GM12878 (cell line): ENCODE measurements around the gene CAMP. TPM values are rescaled to one million over a fixed set of nuclear protein-coding genes. Genes with fewer than 3 reads are reported as not detected.

Source experiments
- microRNA counts: library from miRNA; unstranded; fragments of <30 nt; microRNA quantifications from one replicate; lab custom pipeline; 2016
- microRNA-seq: library from miRNA; unstranded; fragments of <30 nt; microRNA quantifications from one replicate; pipeline ENCODE4, GENCODE V29; 2018
- polyA plus RNA-seq, 11 experiments: library from polyadenylated mRNA; depleted of rRNA in 4 of 11; unstranded in 6 of 11; stranded (reverse) in 5 of 11; fragments of >200 nt; fragmentation: Nextera tagmentation in 4 of 11; fragmentation: Illumina TruSeq in 1 of 11; extraction: Ambion mirVana in 4 of 11; extraction: Trizol in 1 of 11; gene quantifications; 1 replicate in 1 of 11; 2 replicates in 10 of 11; pipeline versions ENCODE4 v1.2.1 to v1.2.3, GENCODE V29; 2011 to 2016; ENCODE audit warnings: inconsistent platforms in 2 of 11, missing spikeins in 2 of 11, low read depth in 1 of 11
- small RNA-seq: library from RNA; depleted of rRNA; stranded (forward); fragments of <200 nt; gene quantifications from one replicate; pipeline ENCODE3, GENCODE V24; 2014
- total RNA-seq, 4 experiments: library from RNA; depleted of rRNA in 3 of 4; stranded (reverse); fragments of >200 nt in 3 of 4; fragmentation: Illumina TruSeq in 1 of 4; extraction: Trizol in 1 of 4; gene quantifications; 2 replicates each; pipeline versions ENCODE4 v1.2.1 to v1.2.3, GENCODE V29; 2013 to 2021

The CAMP gene
- total and polyA plus RNA-seq, 10 of the 15 experiments (the other 5 are each of a cell fraction or from before 2014, with no cell fraction given) = 0.76 to 34.3 (median 7.6) TPM

MicroRNA genes within 50 kb of the gene (microRNA counts, 767-probe panel; counts per million panel counts)
- microRNA hsa-miR-4443 (lab: Ali Mortazavi, UCI) = 1,650 counts per million, percentile 63 among the panel's probes with 10 or more counts

Small RNAs within 50 kb of the gene (microRNA-seq; reads per million reads assigned to microRNA genes)
- 8.1 reads per million, percentile 40 among the genes with 10 or more reads in this experiment for gene MIR4443

Small RNAs within 50 kb of the gene (small RNA-seq; reads per million reads assigned to genes)
- 0.74 reads per million, percentile 21 among the genes with 10 or more reads in this experiment for gene MIR4443
- not detected for gene NDUFB1P1
- not detected for gene RNU7-128P

Other genes starting within 250 kb of the CAMP start
Only the 7 nearest of the 10 such genes appear.
- gene MAP4, start 207.1 kb upstream of the CAMP start, total RNA-seq (2014; rRNA removed) = 31.9 and 35.6 TPM in 2 replicates
- 32.8 and 35.0 TPM in 2 replicates for gene MAP4, start 207.1 kb upstream of the CAMP start, total RNA-seq (2014; rRNA removed; fragmentation: Illumina TruSeq; extraction: Trizol)
- 145 and 147 TPM in 2 replicates for gene MAP4, start 207.1 kb upstream of the CAMP start, total RNA-seq (2021)
- 29.7 and 44.3 TPM in 2 replicates for gene MAP4, start 207.1 kb upstream of the CAMP start, polyA plus RNA-seq (2011; rRNA removed)
- gene MAP4, start 207.1 kb upstream of the CAMP start, polyA plus RNA-seq (2014; fragmentation: Illumina TruSeq; extraction: Trizol) = 80.0 and 85.6 TPM in 2 replicates
- 10 to 100 TPM; 22.2 to 29.1 TPM for gene MAP4, start 207.1 kb upstream of the CAMP start, polyA plus RNA-seq (2014; fragmentation: Nextera tagmentation; extraction: Ambion mirVana)
- 50.1 and 65.0 TPM in 2 replicates for gene MAP4, start 207.1 kb upstream of the CAMP start, polyA plus RNA-seq (2014; rRNA removed)
- 10 to 100 TPM; 95.9 to 96.4 TPM for gene MAP4, start 207.1 kb upstream of the CAMP start, polyA plus RNA-seq (2016; fragmentation: Nextera tagmentation; extraction: Ambion mirVana)
- 32.1 and 32.5 TPM in 2 replicates for gene CDC25A, start 35.1 kb upstream of the CAMP start, total RNA-seq (2014; rRNA removed)
- gene CDC25A, start 35.1 kb upstream of the CAMP start, total RNA-seq (2014; rRNA removed; fragmentation: Illumina TruSeq; extraction: Trizol) = 29.5 and 30.3 TPM in 2 replicates
- gene CDC25A, start 35.1 kb upstream of the CAMP start, total RNA-seq (2021) = 34.4 and 36.6 TPM in 2 replicates
- gene CDC25A, start 35.1 kb upstream of the CAMP start, polyA plus RNA-seq (2011; rRNA removed) = 16.0 and 16.1 TPM in 2 replicates
- 33.8 and 35.3 TPM in 2 replicates for gene CDC25A, start 35.1 kb upstream of the CAMP start, polyA plus RNA-seq (2014; fragmentation: Illumina TruSeq; extraction: Trizol)
- gene CDC25A, start 35.1 kb upstream of the CAMP start, polyA plus RNA-seq (2014; fragmentation: Nextera tagmentation; extraction: Ambion mirVana) = 1 to 10 TPM; 2.9 to 5.6 TPM
- 25.6 and 30.3 TPM in 2 replicates for gene CDC25A, start 35.1 kb upstream of the CAMP start, polyA plus RNA-seq (2014; rRNA removed)
- 10 to 100 TPM; 21.3 to 23.4 TPM for gene CDC25A, start 35.1 kb upstream of the CAMP start, polyA plus RNA-seq (2016; fragmentation: Nextera tagmentation; extraction: Ambion mirVana)
- 26.5 and 29.0 TPM in 2 replicates for gene ZNF589, start 17.6 kb downstream of the CAMP start, total RNA-seq (2014; rRNA removed)
- gene ZNF589, start 17.6 kb downstream of the CAMP start, total RNA-seq (2014; rRNA removed; fragmentation: Illumina TruSeq; extraction: Trizol) = 29.5 and 30.2 TPM in 2 replicates
- gene ZNF589, start 17.6 kb downstream of the CAMP start, total RNA-seq (2021) = 27.7 and 34.2 TPM in 2 replicates
- gene ZNF589, start 17.6 kb downstream of the CAMP start, polyA plus RNA-seq (2011; rRNA removed) = 47.2 and 47.9 TPM in 2 replicates
- 36.9 and 47.9 TPM in 2 replicates for gene ZNF589, start 17.6 kb downstream of the CAMP start, polyA plus RNA-seq (2014; fragmentation: Illumina TruSeq; extraction: Trizol)
- 10 to 100 TPM in 1 of 2 experiments, 1 to 10 TPM in 1; 6.5 to 10.1 TPM for gene ZNF589, start 17.6 kb downstream of the CAMP start, polyA plus RNA-seq (2014; fragmentation: Nextera tagmentation; extraction: Ambion mirVana)
- gene ZNF589, start 17.6 kb downstream of the CAMP start, polyA plus RNA-seq (2014; rRNA removed) = 30.2 and 30.8 TPM in 2 replicates
- 10 to 100 TPM; 19.7 to 20.2 TPM for gene ZNF589, start 17.6 kb downstream of the CAMP start, polyA plus RNA-seq (2016; fragmentation: Nextera tagmentation; extraction: Ambion mirVana)
- 27.8 and 33.4 TPM in 2 replicates for gene NME6, start 77.9 kb downstream of the CAMP start, total RNA-seq (2014; rRNA removed)
- 26.2 and 28.9 TPM in 2 replicates for gene NME6, start 77.9 kb downstream of the CAMP start, total RNA-seq (2014; rRNA removed; fragmentation: Illumina TruSeq; extraction: Trizol)
- gene NME6, start 77.9 kb downstream of the CAMP start, total RNA-seq (2021) = 21.3 and 25.5 TPM in 2 replicates
- 22.1 and 34.2 TPM in 2 replicates for gene NME6, start 77.9 kb downstream of the CAMP start, polyA plus RNA-seq (2011; rRNA removed)
- 22.4 and 31.7 TPM in 2 replicates for gene NME6, start 77.9 kb downstream of the CAMP start, polyA plus RNA-seq (2014; fragmentation: Illumina TruSeq; extraction: Trizol)
- 10 to 100 TPM; 39.4 to 68.6 TPM for gene NME6, start 77.9 kb downstream of the CAMP start, polyA plus RNA-seq (2014; fragmentation: Nextera tagmentation; extraction: Ambion mirVana)
- 27.7 and 27.9 TPM in 2 replicates for gene NME6, start 77.9 kb downstream of the CAMP start, polyA plus RNA-seq (2014; rRNA removed)
- 10 to 100 TPM; 38.0 to 38.8 TPM for gene NME6, start 77.9 kb downstream of the CAMP start, polyA plus RNA-seq (2016; fragmentation: Nextera tagmentation; extraction: Ambion mirVana)
- not detected in 2 replicates for gene SPINK8, start 110.2 kb downstream of the CAMP start, total RNA-seq (2014; rRNA removed)
- gene SPINK8, start 110.2 kb downstream of the CAMP start, total RNA-seq (2014; rRNA removed; fragmentation: Illumina TruSeq; extraction: Trizol) = not detected in 2 replicates
- gene SPINK8, start 110.2 kb downstream of the CAMP start, total RNA-seq (2021) = not detected in 2 replicates
- gene SPINK8, start 110.2 kb downstream of the CAMP start, polyA plus RNA-seq (2011; rRNA removed) = not detected in 2 replicates
- gene SPINK8, start 110.2 kb downstream of the CAMP start, polyA plus RNA-seq (2014; fragmentation: Illumina TruSeq; extraction: Trizol) = not detected in 2 replicates
- gene SPINK8, start 110.2 kb downstream of the CAMP start, polyA plus RNA-seq (2014; fragmentation: Nextera tagmentation; extraction: Ambion mirVana) = not detected
- gene SPINK8, start 110.2 kb downstream of the CAMP start, polyA plus RNA-seq (2014; rRNA removed) = not detected in 2 replicates
- not detected for gene SPINK8, start 110.2 kb downstream of the CAMP start, polyA plus RNA-seq (2016; fragmentation: Nextera tagmentation; extraction: Ambion mirVana)
- 0.17 TPM in 1 of 2 replicates, not detected in the other for gene FBXW12, start 148.7 kb downstream of the CAMP start, total RNA-seq (2014; rRNA removed)
- gene FBXW12, start 148.7 kb downstream of the CAMP start, total RNA-seq (2014; rRNA removed; fragmentation: Illumina TruSeq; extraction: Trizol) = not detected in 2 replicates
- 0.15 TPM in 1 of 2 replicates, not detected in the other for gene FBXW12, start 148.7 kb downstream of the CAMP start, total RNA-seq (2021)
- 0.04 and 0.07 TPM in 2 replicates for gene FBXW12, start 148.7 kb downstream of the CAMP start, polyA plus RNA-seq (2011; rRNA removed)
- gene FBXW12, start 148.7 kb downstream of the CAMP start, polyA plus RNA-seq (2014; fragmentation: Illumina TruSeq; extraction: Trizol) = 0.09 and 0.29 TPM in 2 replicates
- gene FBXW12, start 148.7 kb downstream of the CAMP start, polyA plus RNA-seq (2014; fragmentation: Nextera tagmentation; extraction: Ambion mirVana) = under 1 TPM in 1 of 2 experiments, not detected in 1; 0.07 TPM
- 0.16 TPM in 1 of 2 replicates, not detected in the other for gene FBXW12, start 148.7 kb downstream of the CAMP start, polyA plus RNA-seq (2014; rRNA removed)
- gene FBXW12, start 148.7 kb downstream of the CAMP start, polyA plus RNA-seq (2016; fragmentation: Nextera tagmentation; extraction: Ambion mirVana) = under 1 TPM in 1 of 2 experiments, not detected in 1; 0.18 TPM
- 4.8 and 8.0 TPM in 2 replicates for gene PLXNB1, start 206.6 kb downstream of the CAMP start, total RNA-seq (2014; rRNA removed)
- 4.9 and 6.0 TPM in 2 replicates for gene PLXNB1, start 206.6 kb downstream of the CAMP start, total RNA-seq (2014; rRNA removed; fragmentation: Illumina TruSeq; extraction: Trizol)
- gene PLXNB1, start 206.6 kb downstream of the CAMP start, total RNA-seq (2021) = 14.7 and 15.1 TPM in 2 replicates
- 8.6 and 14.3 TPM in 2 replicates for gene PLXNB1, start 206.6 kb downstream of the CAMP start, polyA plus RNA-seq (2011; rRNA removed)
- gene PLXNB1, start 206.6 kb downstream of the CAMP start, polyA plus RNA-seq (2014; fragmentation: Illumina TruSeq; extraction: Trizol) = 3.2 and 5.7 TPM in 2 replicates
- gene PLXNB1, start 206.6 kb downstream of the CAMP start, polyA plus RNA-seq (2014; fragmentation: Nextera tagmentation; extraction: Ambion mirVana) = under 1 TPM; 0.18 to 0.47 TPM
- gene PLXNB1, start 206.6 kb downstream of the CAMP start, polyA plus RNA-seq (2014; rRNA removed) = 12.2 and 15.2 TPM in 2 replicates
- gene PLXNB1, start 206.6 kb downstream of the CAMP start, polyA plus RNA-seq (2016; fragmentation: Nextera tagmentation; extraction: Ambion mirVana) = 1 to 10 TPM; 3.3 to 3.9 TPM